Activated T-helper 17 cell treated with anti-CD3 and anti-CD28 coated beads, Interleukin-2, amount 50 U/mL, for 72 hours (primary cell): ENCODE measurements around the gene NSF. TPM values are rescaled to one million over a fixed set of nuclear protein-coding genes. Genes with fewer than 3 reads are reported as not detected.
A peak's percentile ranks its signal among the peaks of the same experiment; 100 is the strongest.
"Not testable (repeated sequence)": the region's sequence is repeated elsewhere in the genome, so short reads cannot be mapped to it uniquely, and the experiment has no call there.

Experiments used
- ATAC-seq: fragments of 150-1000 bp; cut with Tn5 transposase; replicated peaks from 2 replicates; pipeline ENCODE4 v1.10.0; 2021; ENCODE audit warnings: mild to moderate bottlenecking, moderate library complexity
- H3K27ac Mint-ChIP-seq: one replicate; pipeline ENCODE4 v1.8.0; 2022; ENCODE audit warnings: mixed read lengths
- H3K27me3 Mint-ChIP-seq: one replicate; pipeline ENCODE4 v1.8.0; 2022; ENCODE audit warnings: mixed read lengths
- H3K36me3 Mint-ChIP-seq: one replicate; pipeline ENCODE4 v1.8.0; 2022; ENCODE audit warnings: low read depth, mild to moderate bottlenecking, mixed read lengths
- H3K4me1 Mint-ChIP-seq: one replicate; pipeline ENCODE4 v1.8.0; 2022; ENCODE audit warnings: mixed read lengths
- H3K4me3 Mint-ChIP-seq: one replicate; pipeline ENCODE4 v1.8.0; 2022; ENCODE audit warnings: mild to moderate bottlenecking, mixed read lengths
- H3K9me3 Mint-ChIP-seq: one replicate; pipeline ENCODE4 v1.8.0; 2022; ENCODE audit warnings: mixed read lengths
- total RNA-seq, 2 donors: library from RNA; stranded (reverse); gene quantifications; one replicate each; pipeline ENCODE4 v1.2.3, GENCODE V29; 2022

Gene NSF
- 10 to 100 TPM; 35.0 to 45.1 TPM for total RNA-seq

DNA sequence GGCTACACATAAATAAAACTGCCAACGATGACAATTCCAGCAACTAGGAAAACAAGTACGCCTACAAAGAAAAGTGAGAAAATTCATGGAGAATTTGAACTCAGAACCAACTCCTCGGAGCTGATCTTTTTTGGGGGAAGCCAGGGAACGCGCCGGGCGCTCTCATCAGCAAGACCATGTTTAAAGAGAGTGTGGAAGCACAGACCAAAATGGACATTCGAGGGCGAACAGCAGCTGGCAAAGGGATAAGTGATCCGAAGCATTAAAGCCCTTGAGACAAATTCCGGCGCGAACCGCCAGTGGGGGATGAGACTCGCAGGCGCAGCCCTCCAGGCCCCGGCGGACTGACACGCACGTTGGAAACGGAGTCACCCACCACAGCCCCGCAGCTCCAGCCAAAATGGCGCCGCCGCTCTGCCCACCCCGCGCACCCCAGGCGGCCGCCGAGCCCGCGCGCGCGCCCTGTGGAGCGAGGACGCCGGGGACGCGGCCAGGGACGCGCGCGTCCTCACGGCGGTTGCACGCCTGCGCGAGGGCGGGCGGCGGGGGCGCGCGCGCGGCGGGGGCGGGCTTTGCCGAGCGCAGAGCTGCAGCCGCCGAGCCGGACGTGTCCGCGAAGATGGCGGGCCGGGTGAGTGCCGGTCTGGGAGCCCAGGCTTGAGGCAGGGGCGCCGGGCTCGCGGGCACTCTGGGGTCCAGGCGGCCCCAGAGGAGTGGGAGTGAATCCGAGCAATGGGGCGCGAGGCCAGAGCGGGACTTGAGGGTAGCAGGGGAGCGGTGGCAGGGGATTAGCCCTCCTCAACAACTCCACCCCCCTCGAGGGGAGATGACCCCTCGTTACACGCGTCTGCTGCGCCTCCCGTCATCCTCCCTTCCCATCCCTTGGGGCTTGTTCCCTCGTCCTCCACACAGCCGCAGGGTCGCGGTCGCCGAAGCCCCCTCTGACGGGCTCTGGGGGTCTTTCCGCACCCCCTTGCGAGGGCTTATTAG lies at the start of gene NSF:
NSF (plus strand) TSS at position 513 of the 990 bp plus-strand sequence; CDS start at position 620, 107 bp downstream.
- not testable (repeated sequence) for H3K27ac Mint-ChIP-seq, H3K36me3 Mint-ChIP-seq, H3K4me3 Mint-ChIP-seq, H3K27me3 Mint-ChIP-seq, H3K4me1 Mint-ChIP-seq, H3K9me3 Mint-ChIP-seq
- ATAC-seq = peak; percentile 83

DNA sequence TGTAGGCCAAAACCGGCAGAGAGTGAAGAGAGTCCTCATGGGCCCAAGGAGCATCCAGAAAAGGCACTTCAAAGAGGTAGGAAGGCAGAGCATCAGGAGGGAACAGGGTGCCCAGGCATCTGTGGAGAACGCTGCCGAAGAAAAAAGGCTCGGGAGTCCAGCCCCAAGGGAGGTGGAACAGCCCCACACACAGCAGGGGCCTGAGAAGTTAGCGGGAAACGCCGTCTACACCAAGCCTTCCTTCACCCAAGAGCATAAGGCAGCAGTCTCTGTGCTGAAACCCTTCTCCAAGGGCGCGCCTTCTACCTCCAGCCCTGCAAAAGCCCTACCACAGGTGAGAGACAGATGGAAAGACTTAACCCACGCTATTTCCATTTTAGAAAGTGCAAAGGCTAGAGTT lies 41.9 kb upstream of the NSF start:
- not testable (repeated sequence) for H3K9me3 Mint-ChIP-seq, H3K36me3 Mint-ChIP-seq, H3K27ac Mint-ChIP-seq, H3K27me3 Mint-ChIP-seq, ATAC-seq, H3K4me3 Mint-ChIP-seq, H3K4me1 Mint-ChIP-seq

GRCh38 chr17:46559155-46559554 lies 31.3 kb upstream of the NSF start:
- H3K36me3 Mint-ChIP-seq, H3K4me1 Mint-ChIP-seq, ATAC-seq, H3K9me3 Mint-ChIP-seq, H3K4me3 Mint-ChIP-seq, H3K27me3 Mint-ChIP-seq, H3K27ac Mint-ChIP-seq: not testable (repeated sequence)

DNA sequence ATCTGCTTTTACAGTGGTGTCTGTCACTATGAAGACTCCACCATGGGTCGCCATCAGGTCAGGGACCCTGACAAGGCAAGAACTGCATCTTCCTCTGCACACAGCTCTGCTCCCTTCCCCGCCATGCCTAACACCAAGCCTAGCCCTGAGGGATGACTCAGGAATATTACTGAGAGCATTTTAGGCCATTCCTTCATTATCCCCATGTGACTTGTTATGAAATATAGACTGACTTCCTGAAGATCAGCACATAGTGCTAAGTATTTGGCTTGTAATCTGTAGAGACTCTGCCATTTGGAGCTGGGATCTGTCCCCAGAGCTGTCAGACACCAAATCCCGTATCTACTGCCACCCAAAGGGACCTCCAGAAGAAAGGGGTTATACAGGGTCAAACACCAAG lies 30.4 kb upstream of the NSF start:
- not testable (repeated sequence) for H3K36me3 Mint-ChIP-seq, ATAC-seq, H3K4me3 Mint-ChIP-seq

GRCh38 chr17:46566284-46566683 lies 24.2 kb upstream of the NSF start:
- not testable (repeated sequence) for H3K9me3 Mint-ChIP-seq, H3K27me3 Mint-ChIP-seq, H3K36me3 Mint-ChIP-seq, H3K27ac Mint-ChIP-seq, H3K4me3 Mint-ChIP-seq, H3K4me1 Mint-ChIP-seq
- ATAC-seq = peak; percentile 78

More for the DNA sequence above, 30.4 kb upstream of the NSF start:
- not testable (repeated sequence) for H3K27ac Mint-ChIP-seq, H3K27me3 Mint-ChIP-seq, H3K4me1 Mint-ChIP-seq, H3K9me3 Mint-ChIP-seq

DNA sequence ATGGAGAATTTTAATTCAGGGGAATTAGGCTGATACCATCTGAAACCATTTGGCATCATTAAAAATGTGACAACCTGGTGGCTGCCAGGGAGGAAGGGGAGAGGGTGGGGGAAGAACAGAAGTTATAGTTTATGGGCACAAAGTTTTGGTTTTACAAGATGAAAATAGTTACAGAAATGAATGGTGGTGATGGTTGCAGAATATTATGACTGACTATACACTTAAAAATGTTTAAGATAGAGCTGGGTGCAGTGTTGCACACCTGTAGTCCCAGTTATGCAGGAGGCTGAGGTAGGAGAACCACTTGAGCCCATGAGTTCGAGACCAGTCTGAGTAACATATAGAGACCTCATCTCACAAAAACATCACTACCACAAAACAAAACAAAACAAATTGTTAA lies 23.5 kb upstream of the NSF start:
- H3K27ac Mint-ChIP-seq, H3K4me3 Mint-ChIP-seq, H3K27me3 Mint-ChIP-seq, H3K36me3 Mint-ChIP-seq, H3K9me3 Mint-ChIP-seq, H3K4me1 Mint-ChIP-seq: not testable (repeated sequence)
- peak; percentile 59 for ATAC-seq

DNA sequence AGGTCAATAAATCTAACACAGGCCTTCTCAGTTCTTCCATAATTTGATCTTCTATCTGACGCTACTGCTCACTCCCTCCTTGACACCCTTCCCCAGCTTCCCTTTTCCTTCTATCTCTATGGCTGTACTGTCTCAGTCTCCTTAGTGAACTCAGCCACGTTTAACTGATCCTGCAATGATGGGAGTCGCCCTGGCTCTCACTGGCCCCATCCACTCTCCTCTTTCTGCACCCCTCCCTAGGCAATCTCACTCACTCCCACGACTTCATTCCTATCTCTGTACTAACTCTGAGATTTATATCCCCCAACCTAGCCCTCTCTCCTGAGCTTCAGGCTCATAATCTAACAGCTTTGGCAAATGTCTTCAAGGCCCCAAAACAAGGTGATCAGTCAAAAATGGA lies 18.7 kb upstream of the NSF start:
- ATAC-seq, H3K9me3 Mint-ChIP-seq, H3K36me3 Mint-ChIP-seq: not testable (repeated sequence)

DNA sequence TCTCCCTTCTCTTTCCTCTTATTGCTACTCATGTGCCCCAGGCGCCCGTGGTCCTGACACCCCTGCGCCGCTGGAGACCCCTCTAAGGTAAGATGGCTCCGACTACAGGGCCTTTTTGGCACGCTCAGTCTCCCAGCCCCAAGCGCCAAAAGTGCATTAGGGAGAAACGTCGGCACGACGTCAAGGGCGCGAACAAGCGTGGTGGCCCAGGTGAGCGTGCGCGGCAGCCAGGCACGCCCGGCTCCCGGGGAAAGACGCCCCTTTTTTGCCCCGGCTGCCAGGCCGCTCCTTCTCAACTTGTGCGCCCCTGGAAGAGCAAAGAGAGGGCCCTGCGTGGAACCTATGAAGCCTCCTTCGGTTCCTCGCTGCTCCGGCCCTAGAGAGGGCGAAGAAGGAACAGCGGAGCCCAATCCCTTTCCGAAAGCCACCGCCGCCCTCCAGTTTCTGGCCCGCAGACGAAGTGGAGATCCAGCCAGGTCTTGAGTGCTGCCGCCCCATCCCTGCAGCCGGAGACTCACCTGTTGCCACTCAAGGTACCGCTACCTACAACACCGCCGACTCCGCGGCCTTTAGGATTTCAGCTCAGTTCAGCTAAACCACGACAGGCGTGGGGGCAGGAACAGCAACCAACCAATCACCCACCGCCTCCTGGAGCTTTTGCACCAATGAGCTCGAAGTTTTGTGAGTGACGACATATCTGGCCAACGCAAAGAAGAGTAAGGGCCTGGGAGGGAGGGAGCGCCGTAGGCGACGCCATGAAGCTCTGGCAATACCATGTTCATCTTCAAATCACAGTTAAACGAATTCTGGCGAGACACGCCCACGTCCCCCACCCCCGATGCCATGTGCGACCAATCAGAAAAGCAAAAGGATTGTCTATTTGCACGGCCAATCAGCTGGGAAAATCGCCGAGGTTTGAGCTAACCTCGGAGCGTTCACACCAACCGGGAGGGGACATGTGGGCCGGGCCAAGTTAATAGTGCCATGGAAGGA lies 11.1 kb upstream of the NSF start, which contains the start of gene ARL17A:
ARL17A (minus strand) TSS at position 609 of the 993 bp plus-strand sequence. CDS start 3,369 bp downstream, outside the sequence.
- H3K36me3 Mint-ChIP-seq, H3K9me3 Mint-ChIP-seq, H3K4me1 Mint-ChIP-seq, H3K4me3 Mint-ChIP-seq, H3K27ac Mint-ChIP-seq, H3K27me3 Mint-ChIP-seq: not testable (repeated sequence)
- peak; percentile 92 for ATAC-seq

More for the DNA sequence above, 18.7 kb upstream of the NSF start:
- not testable (repeated sequence) for H3K4me1 Mint-ChIP-seq, H3K27me3 Mint-ChIP-seq, H3K27ac Mint-ChIP-seq, H3K4me3 Mint-ChIP-seq

- not testable (repeated sequence) for H3K27me3 Mint-ChIP-seq, ATAC-seq, H3K27ac Mint-ChIP-seq, H3K4me3 Mint-ChIP-seq, H3K4me1 Mint-ChIP-seq, H3K9me3 Mint-ChIP-seq, H3K36me3 Mint-ChIP-seq
These were observed 10.4 kb upstream of the NSF start for GRCh38 chr17:46580082-46580481.

GRCh38 chr17:46585444-46585843 lies 5.0 kb upstream of the NSF start:
- H3K9me3 Mint-ChIP-seq = not testable (repeated sequence)

DNA sequence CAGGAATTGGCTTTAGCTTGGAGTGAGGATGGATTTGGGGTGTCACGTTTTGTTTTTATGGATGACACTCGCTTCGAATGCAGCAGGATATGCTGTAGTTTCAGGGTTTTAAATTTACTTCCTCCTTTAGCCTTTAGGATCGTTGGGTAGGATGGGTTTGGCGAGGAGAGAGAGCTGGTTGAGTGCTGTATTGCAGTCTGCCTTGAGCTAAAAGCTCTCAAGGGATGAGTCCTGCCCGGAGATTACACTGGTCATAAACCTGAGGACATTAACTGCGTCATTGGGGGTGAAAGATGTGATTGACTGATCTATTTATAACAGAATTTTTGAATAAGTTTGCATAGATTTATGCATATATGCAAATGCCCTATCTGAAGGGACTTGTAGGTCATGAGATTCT lies 863 bp downstream of the NSF start:
- not testable (repeated sequence) for H3K27me3 Mint-ChIP-seq, H3K27ac Mint-ChIP-seq, H3K4me1 Mint-ChIP-seq, H3K36me3 Mint-ChIP-seq, H3K4me3 Mint-ChIP-seq, H3K9me3 Mint-ChIP-seq
- ATAC-seq = peak; percentile 66

More at GRCh38 chr17:46585444-46585843, 5.0 kb upstream of the NSF start:
- H3K4me3 Mint-ChIP-seq, H3K36me3 Mint-ChIP-seq, H3K4me1 Mint-ChIP-seq, H3K27ac Mint-ChIP-seq, ATAC-seq, H3K27me3 Mint-ChIP-seq: not testable (repeated sequence)

- H3K4me3 Mint-ChIP-seq, H3K36me3 Mint-ChIP-seq, H3K4me1 Mint-ChIP-seq, H3K27ac Mint-ChIP-seq, H3K27me3 Mint-ChIP-seq, H3K9me3 Mint-ChIP-seq: not testable (repeated sequence)
- peak; percentile 82 for ATAC-seq
These were observed 8.0 kb downstream of the NSF start for GRCh38 chr17:46598344-46598931.

DNA sequence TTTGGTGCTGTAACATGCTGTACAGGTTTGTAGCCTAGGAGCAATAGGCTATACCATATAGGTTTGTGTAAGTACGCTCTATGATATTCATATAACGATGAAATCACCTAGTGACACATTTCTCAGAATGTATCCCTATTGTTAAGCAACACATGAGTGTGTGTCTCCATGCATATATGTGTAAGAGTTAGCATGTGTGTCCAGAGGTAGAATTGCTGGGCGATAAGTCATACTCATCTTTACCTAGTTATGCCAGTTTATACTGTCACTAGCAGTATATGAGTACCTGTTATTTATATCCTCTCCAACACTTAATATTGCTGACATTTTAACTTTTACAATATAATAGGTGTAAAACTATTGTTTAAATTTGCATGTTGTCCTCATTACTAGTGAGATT lies 10.3 kb downstream of the NSF start:
- peak; percentile 57 for ATAC-seq
- not testable (repeated sequence) for H3K27me3 Mint-ChIP-seq, H3K27ac Mint-ChIP-seq, H3K4me1 Mint-ChIP-seq, H3K36me3 Mint-ChIP-seq, H3K4me3 Mint-ChIP-seq, H3K9me3 Mint-ChIP-seq

DNA sequence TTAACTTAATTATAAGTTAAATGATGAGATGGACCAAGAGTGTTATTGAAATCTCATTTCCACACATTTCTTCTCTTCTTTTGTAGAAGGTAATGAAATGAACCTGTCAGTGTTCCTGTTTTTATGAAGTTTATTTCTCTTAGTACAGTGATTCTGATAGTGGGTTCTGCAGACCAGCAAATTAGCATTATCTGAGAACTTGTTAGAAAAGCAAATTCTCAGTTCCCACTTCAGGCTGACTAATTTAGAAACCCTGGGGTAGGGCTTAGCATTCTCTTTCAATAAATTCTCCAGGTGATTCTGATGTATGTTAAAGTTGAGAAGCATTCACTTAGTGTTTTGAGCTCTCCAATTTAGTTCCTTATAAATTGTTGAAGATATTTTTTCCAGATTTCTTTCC lies 12.7 kb downstream of the NSF start:
- not testable (repeated sequence) for H3K27ac Mint-ChIP-seq, H3K9me3 Mint-ChIP-seq, H3K36me3 Mint-ChIP-seq, H3K4me3 Mint-ChIP-seq, H3K27me3 Mint-ChIP-seq, H3K4me1 Mint-ChIP-seq
- ATAC-seq = peak; percentile 70
